ENCODE data around the gene SIGLEC12.

The SIGLEC12 gene

GRCh38 chr19:51501594-51502263, at the start of gene SIGLEC12:
Gene SIGLEC12 (minus strand): TSS chr19:51501800. CDS start chr19:51501733, 67 bp downstream.
- DNase-seq (ENCODE audit: low read depth in 2 of 2) = no peak

- DNase-seq (ENCODE audit: low read depth in 2 of 2) = no peak
Measured at GRCh38 chr19:51550848-51551672, 49.5 kb upstream of the SIGLEC12 start.

GRCh38 chr19:51549533-51550324, 48.1 kb upstream of the SIGLEC12 start:
- DNase-seq (ENCODE audit: low read depth in 2 of 2) = no peak

- no peak for DNase-seq (ENCODE audit: low read depth in 2 of 2)
Measured at GRCh38 chr19:51548891-51549305, 47.3 kb upstream of the SIGLEC12 start.

GRCh38 chr19:51548213-51548651, 46.6 kb upstream of the SIGLEC12 start:
- no peak for DNase-seq (ENCODE audit: low read depth in 2 of 2)

- no peak for DNase-seq (ENCODE audit: low read depth in 2 of 2)
Measured at GRCh38 chr19:51547397-51548212, 46.0 kb upstream of the SIGLEC12 start.

GRCh38 chr19:51546650-51547396, 45.2 kb upstream of the SIGLEC12 start:
- DNase-seq (ENCODE audit: low read depth in 2 of 2) = no peak

GRCh38 chr19:51546107-51546649, 44.6 kb upstream of the SIGLEC12 start:
- no peak for DNase-seq (ENCODE audit: low read depth in 2 of 2)

- no peak for DNase-seq (ENCODE audit: low read depth in 2 of 2)
Measured at GRCh38 chr19:51544038-51544437, 42.4 kb upstream of the SIGLEC12 start.

- DNase-seq (ENCODE audit: low read depth in 2 of 2) = no peak
Measured at GRCh38 chr19:51542699-51543098, 41.1 kb upstream of the SIGLEC12 start.

GRCh38 chr19:51541458-51542357, 40.1 kb upstream of the SIGLEC12 start:
- DNase-seq (ENCODE audit: low read depth in 2 of 2) = no peak

GRCh38 chr19:51539821-51540366, 38.3 kb upstream of the SIGLEC12 start:
- no peak for DNase-seq (ENCODE audit: low read depth in 2 of 2)

- DNase-seq (ENCODE audit: low read depth in 2 of 2) = no peak
Measured at GRCh38 chr19:51535535-51535934, 33.9 kb upstream of the SIGLEC12 start.

GRCh38 chr19:51531349-51532315, 30.0 kb upstream of the SIGLEC12 start, which contains the start of gene SIGLEC6:
Gene SIGLEC6 (minus strand): TSS chr19:51531670. CDS start chr19:51531648, 22 bp downstream.
- no peak for DNase-seq (ENCODE audit: low read depth in 2 of 2)

GRCh38 chr19:51530616-51531015, 29.0 kb upstream of the SIGLEC12 start:
- no peak for DNase-seq (ENCODE audit: low read depth in 2 of 2)

GRCh38 chr19:51529301-51529700, 27.7 kb upstream of the SIGLEC12 start:
- no peak for DNase-seq (ENCODE audit: low read depth in 2 of 2)

- no peak for DNase-seq (ENCODE audit: low read depth in 2 of 2)
Measured at GRCh38 chr19:51525651-51526050, 24.1 kb upstream of the SIGLEC12 start.
